Type B pancreatic cell (in vitro differentiated cells): Measurements from ENCODE around the gene HHEX. TPM values are rescaled to one million over a fixed set of nuclear protein-coding genes. Genes with fewer than 3 reads are reported as not detected.

Experiments
- DNase-seq: peaks from one replicate; pipeline ENCODE4 v3.0.0; 2021; ENCODE audit warnings: mixed read lengths; ENCODE audit not compliant: unreplicated experiment; ENCODE audit errors: extremely low spot score
- H3K27ac Mint-ChIP-seq: 2 replicates; pipeline ENCODE4 v1.8.0; 2021; ENCODE audit warnings: mild to moderate bottlenecking, mixed read lengths
- H3K27me3 Mint-ChIP-seq: 2 replicates; pipeline ENCODE4 v1.8.0; 2021; ENCODE audit warnings: mixed read lengths
- H3K36me3 Mint-ChIP-seq: 2 replicates; pipeline ENCODE4 v1.8.0; 2021; ENCODE audit warnings: mixed read lengths
- H3K4me1 Mint-ChIP-seq: one replicate; pipeline ENCODE4 v1.8.0; 2021; ENCODE audit warnings: mixed read lengths; ENCODE audit not compliant: unreplicated experiment
- H3K4me3 Mint-ChIP-seq: 2 replicates; pipeline ENCODE4 v1.8.0; 2021; ENCODE audit warnings: mild to moderate bottlenecking, mixed read lengths
- H3K9me3 Mint-ChIP-seq: 2 replicates; pipeline ENCODE4 v1.8.0; 2021; ENCODE audit warnings: mixed read lengths
- CTCF ChIP-seq: fragments of 200-600 bp; sonication (generic); conservative IDR thresholded peaks from 2 replicates; pipeline ENCODE4 v1.5.0; 2021; ENCODE audit warnings: antibody characterized with exemption, mild to moderate bottlenecking
- total RNA-seq: library from RNA; stranded (reverse); gene quantifications from 2 replicates; pipeline ENCODE4 v1.2.1, GENCODE V29; 2021; ENCODE audit warnings: low replicate concordance

Gene HHEX
- total RNA-seq, 1 donor from 2014 or later, result 6.7 TPM

GRCh38 chr10:92656266-92656961, 33.3 kb upstream of the HHEX start:
- Mint-ChIP-seq H3K27ac (no peak overlapping the region), H3K4me1 (no peaks in the 10 kb centered on the region), H3K9me3 (peaks cover 4% of the 10 kb centered on the region), H3K4me3 (no peak overlapping the region), H3K36me3 (peaks cover 11% of the 10 kb centered on the region), H3K27me3 (no peaks in the 10 kb centered on the region)
- no peak for DNase-seq
- no peak for TF ChIP-seq CTCF

GRCh38 chr10:92657024-92657423, 32.7 kb upstream of the HHEX start:
- no peaks in the 10 kb centered on the region for H3K27me3 Mint-ChIP-seq
- no peak for DNase-seq
- no peak overlapping the region for H3K27ac Mint-ChIP-seq
- no peak for TF ChIP-seq CTCF
- H3K9me3 Mint-ChIP-seq, result peaks cover 4% of the 10 kb centered on the region
- no peaks in the 10 kb centered on the region for H3K4me1 Mint-ChIP-seq
- no peak overlapping the region for H3K4me3 Mint-ChIP-seq
- peaks cover 11% of the 10 kb centered on the region for H3K36me3 Mint-ChIP-seq

- no peak for DNase-seq
- Mint-ChIP-seq H3K27ac (no peak overlapping the region), H3K9me3 (peaks cover 12% of the 10 kb centered on the region), H3K4me1 (no peaks in the 10 kb centered on the region), H3K27me3 (no peaks in the 10 kb centered on the region), H3K36me3 (no peaks in the 10 kb centered on the region), H3K4me3 (no peak overlapping the region)
- TF ChIP-seq CTCF, result no peak
These were observed 26.9 kb upstream of the HHEX start for GRCh38 chr10:92662848-92663247.

- Mint-ChIP-seq H3K4me3 (no peak overlapping the region), H3K27ac (no peak overlapping the region), H3K27me3 (no peaks in the 10 kb centered on the region), H3K9me3 (peaks cover 9% of the 10 kb centered on the region), H3K4me1 (no peaks in the 10 kb centered on the region), H3K36me3 (no peaks in the 10 kb centered on the region)
- no peak for TF ChIP-seq CTCF
- DNase-seq, result no peak
These were observed 25.4 kb upstream of the HHEX start for GRCh38 chr10:92664322-92664721.

- Mint-ChIP-seq H3K4me3 (no peak overlapping the region), H3K27ac (no peak overlapping the region), H3K27me3 (no peaks in the 10 kb centered on the region), H3K36me3 (no peaks in the 10 kb centered on the region), H3K9me3 (peaks cover 9% of the 10 kb centered on the region), H3K4me1 (no peaks in the 10 kb centered on the region)
- no peak for DNase-seq
- no peak for TF ChIP-seq CTCF
These were observed 22.7 kb upstream of the HHEX start for GRCh38 chr10:92667078-92667477.
